ENCODE measurements around the gene PTGER3. TPM values are rescaled to one million over a fixed set of nuclear protein-coding genes. Genes with fewer than 3 reads are reported as not detected.
A peak's percentile ranks its signal among the peaks of the same experiment; 100 is the strongest.

Gene PTGER3
- total RNA-seq, 1 donor from 2014 or later, result 0.64 TPM

DNA sequence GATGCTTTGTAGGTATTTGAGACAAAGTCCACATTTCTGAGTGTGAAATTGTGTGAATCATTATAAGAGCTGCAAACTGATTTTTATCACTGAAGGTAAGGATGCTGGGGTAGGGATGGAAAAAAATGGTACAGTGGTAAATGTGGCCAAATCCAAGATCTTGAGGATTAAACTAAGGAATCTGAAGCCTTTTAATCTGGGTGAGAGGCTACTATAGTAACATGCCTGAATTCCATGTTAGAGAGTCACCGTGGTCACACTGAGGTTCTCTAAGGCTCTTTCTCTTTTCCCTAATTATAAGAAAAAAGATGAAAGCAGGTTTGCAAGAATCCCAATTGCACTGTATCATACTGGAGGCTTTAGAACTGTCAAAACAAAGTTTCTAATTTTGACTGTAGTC lies 17.6 kb downstream of the PTGER3 start:
- peaks cover 2% of the 10 kb centered on the region for H3K27me3 ChIP-seq (ENCODE audit: insufficient read depth, low read length)
- no peaks in the 10 kb centered on the region for H3K4me1 ChIP-seq (ENCODE audit: insufficient read depth, low read length)
- no peaks in the 10 kb centered on the region for H4K20me1 ChIP-seq (ENCODE audit: insufficient read depth, low read length)
- no peak overlapping the region for H3K4me3 Mint-ChIP-seq (ENCODE audit: unreplicated experiment)
- H3K4me1 Mint-ChIP-seq (ENCODE audit: low read depth, unreplicated experiment), result peaks cover 15% of the 10 kb centered on the region
- H2AFZ ChIP-seq (ENCODE audit: low read depth, low read length), result no peak overlapping the region
- H3K9ac ChIP-seq (ENCODE audit: low read length), result no peak overlapping the region
- no peak for DNase-seq (ENCODE audit: low read depth)
- H3K9me3 Mint-ChIP-seq (ENCODE audit: unreplicated experiment), result no peaks in the 10 kb centered on the region
- H3K36me3 ChIP-seq (ENCODE audit: insufficient read depth, low read length), result no peaks in the 10 kb centered on the region
- no peak overlapping the region for H3K4me3 ChIP-seq (ENCODE audit: insufficient read depth, low read depth, low read length)
- H3K27ac Mint-ChIP-seq (ENCODE audit: unreplicated experiment), result no peak overlapping the region
- no peaks in the 10 kb centered on the region for H3K36me3 Mint-ChIP-seq (ENCODE audit: low read depth, unreplicated experiment)
- H3K27me3 Mint-ChIP-seq (ENCODE audit: low read depth, unreplicated experiment), result no peaks in the 10 kb centered on the region
- no peak for TF ChIP-seq EZH2 (IDR thresholded peaks at IDR 0.05; ENCODE audit: insufficient read depth, low read length)
- TF ChIP-seq, protein P1, sequence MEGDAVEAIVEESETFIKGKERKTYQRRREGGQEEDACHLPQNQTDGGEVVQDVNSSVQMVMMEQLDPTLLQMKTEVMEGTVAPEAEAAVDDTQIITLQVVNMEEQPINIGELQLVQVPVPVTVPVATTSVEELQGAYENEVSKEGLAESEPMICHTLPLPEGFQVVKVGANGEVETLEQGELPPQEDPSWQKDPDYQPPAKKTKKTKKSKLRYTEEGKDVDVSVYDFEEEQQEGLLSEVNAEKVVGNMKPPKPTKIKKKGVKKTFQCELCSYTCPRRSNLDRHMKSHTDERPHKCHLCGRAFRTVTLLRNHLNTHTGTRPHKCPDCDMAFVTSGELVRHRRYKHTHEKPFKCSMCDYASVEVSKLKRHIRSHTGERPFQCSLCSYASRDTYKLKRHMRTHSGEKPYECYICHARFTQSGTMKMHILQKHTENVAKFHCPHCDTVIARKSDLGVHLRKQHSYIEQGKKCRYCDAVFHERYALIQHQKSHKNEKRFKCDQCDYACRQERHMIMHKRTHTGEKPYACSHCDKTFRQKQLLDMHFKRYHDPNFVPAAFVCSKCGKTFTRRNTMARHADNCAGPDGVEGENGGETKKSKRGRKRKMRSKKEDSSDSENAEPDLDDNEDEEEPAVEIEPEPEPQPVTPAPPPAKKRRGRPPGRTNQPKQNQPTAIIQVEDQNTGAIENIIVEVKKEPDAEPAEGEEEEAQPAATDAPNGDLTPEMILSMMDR (IDR thresholded peaks at IDR 0.05; ENCODE audit: insufficient read depth, low read depth, low read length), result no peak
- no peaks in the 10 kb centered on the region for H3K9me3 ChIP-seq (ENCODE audit: insufficient read depth, low read depth, low read length)
- no peak overlapping the region for H3K4me2 ChIP-seq (ENCODE audit: low read length)
- H3K27ac ChIP-seq (ENCODE audit: low read depth, low read length), result no peak overlapping the region
- H3K79me2 ChIP-seq (ENCODE audit: insufficient read depth, low read length), result no peaks in the 10 kb centered on the region
- peak; percentile 47 for FAIRE-seq

DNA sequence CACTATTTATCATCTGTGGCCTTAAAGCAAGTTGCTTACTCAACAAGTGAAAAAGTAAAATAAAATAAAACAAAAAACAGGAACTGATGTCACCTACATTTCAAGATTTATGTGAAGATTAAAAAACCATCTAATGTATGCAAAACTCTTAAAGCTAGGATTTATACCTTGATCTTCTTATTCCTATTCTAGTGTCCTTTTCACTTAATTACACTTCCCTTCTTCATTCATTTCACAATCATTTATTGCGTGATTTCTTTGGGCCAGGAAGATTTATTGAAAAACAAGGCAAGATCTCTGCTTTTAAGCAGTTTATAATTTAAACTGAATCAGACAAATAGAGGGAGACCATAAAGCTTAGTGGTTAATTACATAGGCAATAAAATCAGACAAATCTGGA lies 18.6 kb downstream of the PTGER3 start:
- H3K9ac ChIP-seq (ENCODE audit: low read length), result no peak overlapping the region
- no peak overlapping the region for H3K27ac ChIP-seq (ENCODE audit: low read depth, low read length)
- H3K9me3 Mint-ChIP-seq (ENCODE audit: unreplicated experiment), result no peaks in the 10 kb centered on the region
- no peak overlapping the region for H3K4me2 ChIP-seq (ENCODE audit: low read length)
- H3K4me3 Mint-ChIP-seq (ENCODE audit: unreplicated experiment), result no peak overlapping the region
- H3K4me1 Mint-ChIP-seq (ENCODE audit: low read depth, unreplicated experiment), result peaks cover 15% of the 10 kb centered on the region
- H3K4me3 ChIP-seq (ENCODE audit: insufficient read depth, low read depth, low read length), result no peak overlapping the region
- no peak for TF ChIP-seq EZH2 (IDR thresholded peaks at IDR 0.05; ENCODE audit: insufficient read depth, low read length)
- TF ChIP-seq, protein P1 (IDR thresholded peaks at IDR 0.05; ENCODE audit: insufficient read depth, low read depth, low read length), result no peak
- FAIRE-seq, result no peak
- no peaks in the 10 kb centered on the region for H3K79me2 ChIP-seq (ENCODE audit: insufficient read depth, low read length)
- peaks cover 2% of the 10 kb centered on the region for H3K27me3 ChIP-seq (ENCODE audit: insufficient read depth, low read length)
- H3K27ac Mint-ChIP-seq (ENCODE audit: unreplicated experiment), result no peak overlapping the region
- no peaks in the 10 kb centered on the region for H3K4me1 ChIP-seq (ENCODE audit: insufficient read depth, low read length)
- no peaks in the 10 kb centered on the region for H3K36me3 ChIP-seq (ENCODE audit: insufficient read depth, low read length)
- no peaks in the 10 kb centered on the region for H3K36me3 Mint-ChIP-seq (ENCODE audit: low read depth, unreplicated experiment)
- no peaks in the 10 kb centered on the region for H3K9me3 ChIP-seq (ENCODE audit: insufficient read depth, low read depth, low read length)
- H4K20me1 ChIP-seq (ENCODE audit: insufficient read depth, low read length), result no peaks in the 10 kb centered on the region
- no peak for DNase-seq (ENCODE audit: low read depth)
- no peaks in the 10 kb centered on the region for H3K27me3 Mint-ChIP-seq (ENCODE audit: low read depth, unreplicated experiment)
- H2AFZ ChIP-seq (ENCODE audit: low read depth, low read length), result no peak overlapping the region

DNA sequence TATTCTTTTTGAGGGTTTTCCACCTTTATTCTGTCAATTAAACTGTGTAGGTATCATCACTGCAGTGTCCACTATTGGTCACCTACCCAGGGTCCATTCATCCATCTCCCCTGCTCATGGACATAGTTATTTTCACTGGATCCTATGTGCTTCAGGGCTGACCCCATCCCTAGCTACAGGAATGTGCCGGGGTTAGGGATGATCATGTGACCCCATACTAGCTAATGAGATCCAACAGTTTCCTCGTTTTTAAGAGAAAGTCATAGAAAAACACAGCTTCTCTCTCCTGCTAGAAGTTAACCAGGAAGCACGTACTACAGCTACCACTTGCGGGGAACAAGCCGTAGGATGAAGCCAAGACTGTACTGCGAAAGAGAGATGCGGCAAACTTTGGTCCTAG lies 19.6 kb downstream of the PTGER3 start:
- Mint-ChIP-seq H3K4me3 (ENCODE audit: unreplicated experiment) (no peak overlapping the region), H3K9me3 (ENCODE audit: unreplicated experiment) (no peaks in the 10 kb centered on the region), H3K27me3 (ENCODE audit: low read depth, unreplicated experiment) (no peaks in the 10 kb centered on the region), H3K27ac (ENCODE audit: unreplicated experiment) (no peak overlapping the region), H3K36me3 (ENCODE audit: low read depth, unreplicated experiment) (no peaks in the 10 kb centered on the region), H3K4me1 (ENCODE audit: low read depth, unreplicated experiment) (peaks cover 15% of the 10 kb centered on the region)
- no peak for TF ChIP-seq EZH2 (IDR thresholded peaks at IDR 0.05; ENCODE audit: insufficient read depth, low read length)
- TF ChIP-seq, protein P1 (IDR thresholded peaks at IDR 0.05; ENCODE audit: insufficient read depth, low read depth, low read length), result no peak
- H3K4me2 ChIP-seq (ENCODE audit: low read length), result no peak overlapping the region
- FAIRE-seq, result no peak
- no peak overlapping the region for H2AFZ ChIP-seq (ENCODE audit: low read depth, low read length)
- H4K20me1 ChIP-seq (ENCODE audit: insufficient read depth, low read length), result no peaks in the 10 kb centered on the region
- H3K4me3 ChIP-seq (ENCODE audit: insufficient read depth, low read depth, low read length), result no peak overlapping the region
- no peaks in the 10 kb centered on the region for H3K79me2 ChIP-seq (ENCODE audit: insufficient read depth, low read length)
- no peaks in the 10 kb centered on the region for H3K36me3 ChIP-seq (ENCODE audit: insufficient read depth, low read length)
- no peak overlapping the region for H3K9ac ChIP-seq (ENCODE audit: low read length)
- no peak for DNase-seq (ENCODE audit: low read depth)
- no peaks in the 10 kb centered on the region for H3K9me3 ChIP-seq (ENCODE audit: insufficient read depth, low read depth, low read length)
- H3K4me1 ChIP-seq (ENCODE audit: insufficient read depth, low read length), result no peaks in the 10 kb centered on the region
- H3K27ac ChIP-seq (ENCODE audit: low read depth, low read length), result no peak overlapping the region
- peaks cover 2% of the 10 kb centered on the region for H3K27me3 ChIP-seq (ENCODE audit: insufficient read depth, low read length)
